Measurements from ENCODE around the gene CACNA1C. TPM values are rescaled to one million over a fixed set of nuclear protein-coding genes. Genes with fewer than 3 reads are reported as not detected.

Gene CACNA1C
- total and polyA plus RNA-seq, 10 of the 15 experiments (the other 5 are each of a cell fraction or from before 2014, with no cell fraction given): under 0.01 to 0.15 (median 0.09) TPM; not detected in 5

DNA sequence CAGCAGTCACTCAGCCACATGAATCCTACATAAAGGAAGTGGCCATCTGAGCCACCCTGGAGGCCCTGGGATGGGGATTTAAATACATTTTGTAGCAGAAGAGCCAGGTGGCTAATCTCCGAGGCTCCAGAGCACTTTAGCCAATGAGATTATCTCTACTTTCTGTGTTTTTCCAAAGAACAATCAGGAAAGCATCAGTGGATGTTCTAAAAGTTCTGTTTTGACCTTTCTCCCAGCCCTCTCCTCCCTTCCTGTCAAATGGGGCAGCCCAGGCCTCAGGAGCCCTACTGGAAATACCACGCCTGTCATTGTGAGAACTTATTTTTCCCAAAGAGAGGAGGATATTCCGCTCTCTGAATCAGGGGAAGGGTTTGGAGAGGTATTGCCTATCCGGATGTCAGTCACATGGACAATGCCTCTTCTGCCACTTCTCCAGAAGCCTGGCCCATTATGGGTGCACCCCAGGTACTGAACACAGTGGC is 405.2 kb downstream of the CACNA1C start:
- WGBS (ENCODE audit: insufficient coverage, insufficient replicate concordance, low lambda C conversion rate, missing lambda C conversion rate): 30% methylated on average over 4 of the region's 4 CpGs
- no TSS peak for BruUV-seq (replicated peaks)

More for the DNA sequence above, 405.2 kb downstream of the CACNA1C start:
- 0 out of 4 replicates have a peak, but pooled peaks cover 0 to 2% of the 10 kb centered on the region in 2 experiments for H3K27me3 ChIP-seq (replicated peaks in 1 of 2; ENCODE audit: control insufficient read depth in 2 of 2, insufficient read depth in 2 of 2, low read length in 1 of 2)
- no peaks in the 10 kb centered on the region for H3K36me3 ChIP-seq (ENCODE audit: control insufficient read depth in 2 of 2, insufficient read depth in 2 of 2, low read length in 1 of 2)
- H4K20me1 ChIP-seq (ENCODE audit: control insufficient read depth, insufficient read depth): no peaks in the 10 kb centered on the region
- no peaks in the 10 kb centered on the region for H3K9me3 ChIP-seq (replicated peaks; ENCODE audit: control insufficient read depth, insufficient read depth, low read length)
- no peaks in the 10 kb centered on the region for H3K79me2 ChIP-seq (ENCODE audit: control insufficient read depth, insufficient read depth, low read length)
- H3K4me2 ChIP-seq (ENCODE audit: control insufficient read depth, insufficient read depth): no peak overlapping the region
- in situ Hi-C loops (cut with MboI) (no loop called here), intact Hi-C loops (cut with micrococcal nuclease; ENCODE audit: unreplicated experiment) (no loop called here)
- H3K4me1 ChIP-seq (ENCODE audit: control insufficient read depth, insufficient read depth, low read length): no peaks in the 10 kb centered on the region
- ChIA-PET POLR2A (no interaction called here), CTCF (no interaction called here), SMC1A (ENCODE audit: uncharacterized antibody, unreplicated experiment) (no interaction called here), RAD21 (ENCODE audit: unreplicated experiment) (no interaction called here)
- DNase-seq (ENCODE audit: low read depth, low spot score) (no peak), FAIRE-seq (no peak), ATAC-seq (no peak)
- no peak overlapping the region for H2AFZ ChIP-seq (ENCODE audit: control insufficient read depth, low read depth, low read length)
- H3K27ac ChIP-seq (ENCODE audit: control insufficient read depth, insufficient read depth): no peak overlapping the region
- H3K4me3 ChIP-seq: no peak overlapping the region
- no peak overlapping the region for H3K9ac ChIP-seq (ENCODE audit: control insufficient read depth, insufficient read depth, low read length)
- TF ChIP-seq, protein P1, sequence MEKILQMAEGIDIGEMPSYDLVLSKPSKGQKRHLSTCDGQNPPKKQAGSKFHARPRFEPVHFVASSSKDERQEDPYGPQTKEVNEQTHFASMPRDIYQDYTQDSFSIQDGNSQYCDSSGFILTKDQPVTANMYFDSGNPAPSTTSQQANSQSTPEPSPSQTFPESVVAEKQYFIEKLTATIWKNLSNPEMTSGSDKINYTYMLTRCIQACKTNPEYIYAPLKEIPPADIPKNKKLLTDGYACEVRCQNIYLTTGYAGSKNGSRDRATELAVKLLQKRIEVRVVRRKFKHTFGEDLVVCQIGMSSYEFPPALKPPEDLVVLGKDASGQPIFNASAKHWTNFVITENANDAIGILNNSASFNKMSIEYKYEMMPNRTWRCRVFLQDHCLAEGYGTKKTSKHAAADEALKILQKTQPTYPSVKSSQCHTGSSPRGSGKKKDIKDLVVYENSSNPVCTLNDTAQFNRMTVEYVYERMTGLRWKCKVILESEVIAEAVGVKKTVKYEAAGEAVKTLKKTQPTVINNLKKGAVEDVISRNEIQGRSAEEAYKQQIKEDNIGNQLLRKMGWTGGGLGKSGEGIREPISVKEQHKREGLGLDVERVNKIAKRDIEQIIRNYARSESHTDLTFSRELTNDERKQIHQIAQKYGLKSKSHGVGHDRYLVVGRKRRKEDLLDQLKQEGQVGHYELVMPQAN (conservative IDR thresholded peaks at IDR 0.05): no peak
- no peak for TF ChIP-seq EGR1 (IDR thresholded peaks at IDR 0.05; ENCODE audit: borderline replicate concordance in 1 of 2, low read depth in 2 of 2, low read length in 2 of 2)
- TF ChIP-seq FOS (IDR thresholded peaks at IDR 0.05; ENCODE audit: borderline replicate concordance, extremely low read depth, insufficient read length): no peak
- TF ChIP-seq SREBF1 (IDR thresholded peaks at IDR 0.05; ENCODE audit: low read length): no peak
- TF ChIP-seq, protein P2, sequence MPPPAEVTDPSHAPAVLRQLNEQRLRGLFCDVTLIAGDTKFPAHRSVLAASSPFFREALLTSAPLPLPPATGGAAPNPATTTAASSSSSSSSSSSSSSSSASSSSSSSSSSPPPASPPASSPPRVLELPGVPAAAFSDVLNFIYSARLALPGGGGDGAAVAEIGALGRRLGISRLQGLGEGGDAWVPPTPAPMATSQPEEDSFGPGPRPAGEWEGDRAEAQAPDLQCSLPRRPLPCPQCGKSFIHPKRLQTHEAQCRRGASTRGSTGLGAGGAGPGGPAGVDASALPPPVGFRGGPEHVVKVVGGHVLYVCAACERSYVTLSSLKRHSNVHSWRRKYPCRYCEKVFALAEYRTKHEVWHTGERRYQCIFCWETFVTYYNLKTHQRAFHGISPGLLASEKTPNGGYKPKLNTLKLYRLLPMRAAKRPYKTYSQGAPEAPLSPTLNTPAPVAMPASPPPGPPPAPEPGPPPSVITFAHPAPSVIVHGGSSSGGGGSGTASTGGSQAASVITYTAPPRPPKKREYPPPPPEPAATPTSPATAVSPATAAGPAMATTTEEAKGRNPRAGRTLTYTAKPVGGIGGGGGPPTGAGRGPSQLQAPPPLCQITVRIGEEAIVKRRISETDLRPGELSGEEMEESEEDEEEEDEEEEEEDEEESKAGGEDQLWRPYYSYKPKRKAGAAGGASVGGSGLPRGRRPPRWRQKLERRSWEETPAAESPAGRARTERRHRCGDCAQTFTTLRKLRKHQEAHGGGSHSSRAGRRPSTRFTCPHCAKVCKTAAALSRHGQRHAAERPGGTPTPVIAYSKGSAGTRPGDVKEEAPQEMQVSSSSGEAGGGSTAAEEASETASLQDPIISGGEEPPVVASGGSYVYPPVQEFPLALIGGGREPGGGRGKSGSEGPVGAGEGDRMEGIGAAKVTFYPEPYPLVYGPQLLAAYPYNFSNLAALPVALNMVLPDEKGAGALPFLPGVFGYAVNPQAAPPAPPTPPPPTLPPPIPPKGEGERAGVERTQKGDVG (CRISPR knock-in tag; IDR thresholded peaks at IDR 0.05): no peak
- no peak for TF ChIP-seq ESRRA (IDR thresholded peaks at IDR 0.05; ENCODE audit: low read length)
- no peak for TF ChIP-seq NRF1 (conservative IDR thresholded peaks at IDR 0.05; ENCODE audit: low read depth, low read length)
- TF ChIP-seq NFXL1 (IDR thresholded peaks at IDR 0.05; ENCODE audit: borderline replicate concordance): no peak
- no peak for TF ChIP-seq TCF7 (IDR thresholded peaks at IDR 0.05; ENCODE audit: borderline replicate concordance)
- TF ChIP-seq IKZF2 (IDR thresholded peaks at IDR 0.05): no peak
- no peak for TF ChIP-seq STAT1 (conservative IDR thresholded peaks at IDR 0.05)
- no peak for TF ChIP-seq HDGF (IDR thresholded peaks at IDR 0.05)
- TF ChIP-seq RAD21 (IDR thresholded peaks at IDR 0.05; ENCODE audit: insufficient read depth, low read depth, low read length): no peak
- TF ChIP-seq LARP7 (IDR thresholded peaks at IDR 0.05): no peak

Data from GM12878 (cell line).